Transverse colon (tissue), 4 donors: ENCODE results near the gene POLG. TPM values are rescaled to one million over a fixed set of nuclear protein-coding genes. Genes with fewer than 3 reads are reported as not detected.

Experiments
- DNase-seq: peaks from one replicate; pipeline ENCODE4 v3.0.0-alpha.2; 2019
- H3K27ac ChIP-seq, 4 donors: fragments of 200-600 bp; sonication (generic); 2 replicates each; pipeline ENCODE4 v1.5.1; 2016 to 2018; ENCODE audit warnings: inconsistent platforms in 4 of 4
- H3K27me3 ChIP-seq: fragments of 200-600 bp; sonication (generic); 2 replicates; pipeline ENCODE4 v1.5.1; 2017; ENCODE audit warnings: inconsistent platforms
- H3K36me3 ChIP-seq, 4 donors: fragments of 200-600 bp; sonication (generic); 2 replicates each; pipeline ENCODE4 v1.5.1; 2017 to 2019; ENCODE audit warnings: inconsistent platforms in 4 of 4
- H3K4me1 ChIP-seq, 4 donors: fragments of 200-600 bp; sonication (generic); 2 replicates each; pipeline ENCODE4 v1.5.1; 2017 to 2020; ENCODE audit warnings: inconsistent platforms in 4 of 4
- H3K4me3 ChIP-seq, 4 donors: fragments of 200-600 bp; sonication (generic); 1 replicate in 1 of 4; 2 replicates in 3 of 4; pipeline versions ENCODE4 v1.5.1 to v1.6.1; 2017 to 2019; ENCODE audit warnings: inconsistent platforms in 4 of 4
- H3K9me3 ChIP-seq, 2 donors: fragments of 200-600 bp; sonication (generic); 2 replicates each; pipeline ENCODE4 v1.5.1; 2017 to 2019; ENCODE audit warnings: inconsistent platforms in 2 of 2
- EP300 ChIP-seq: sonication (generic); formaldehyde crosslinking; IDR thresholded peaks from one replicate; pipeline ENCODE4 v1.6.1; 2017; ENCODE audit warnings: antibody characterized with exemption, low read depth
- POLR2A ChIP-seq: fragments of 450-650 bp; IDR thresholded peaks from one replicate; pipeline ENCODE4 v1.6.1; 2016; ENCODE audit warnings: antibody characterized with exemption, mild to moderate bottlenecking, moderate library complexity
- POLR2AphosphoS5 ChIP-seq, 3 donors: sonication (generic); formaldehyde crosslinking; IDR thresholded peaks; one replicate each; pipeline ENCODE4 v1.6.1; 2016; ENCODE audit warnings: antibody characterized with exemption in 3 of 3
- WGBS, 2 donors: methylation state at CpG; one replicate each; pipeline ENCODE4 v1.1.5; 2018; ENCODE audit warnings: low coverage in 1 of 2; 5-methylcytosine and 5-hydroxymethylcytosine counted together
- in situ Hi-C, 4 donors: fragments of 200-750 bp; cut with MboI; loops; one replicate each; pipeline versions ENCODE4 v1.15.0 to v1.15.1; 2017; ENCODE audit warnings: low sequenced_read_pairs in 3 of 4, low pct_ligation_motif_present in 1 of 4, low pct_unique_long_range_greater_than_20kb in 1 of 4
- intact Hi-C: fragments of 100-400 bp; cut with DNase I; formaldehyde crosslinking; loops from one replicate; pipeline ENCODE4 v1.15.1; 2023; ENCODE audit warnings: low total_unique reads
- total RNA-seq, 4 donors: library from RNA; depleted of rRNA; stranded (reverse); fragments of >200 nt; gene quantifications; one replicate each; pipeline ENCODE4 v1.1.0, GENCODE V29; 2016
- TF ChIP-seq, protein P1 (sequence below), 5 experiments: fragments of 200-600 bp in 3 of 5; fragments of 450-650 bp in 2 of 5; sonication (generic) in 3 of 5; IDR thresholded peaks; 1 replicate in 2 of 5; 2 replicates in 3 of 5; pipeline ENCODE4 v1.5.1; 2016 to 2017; ENCODE audit warnings: antibody characterized with exemption in 5 of 5, inconsistent platforms in 3 of 5, mild to moderate bottlenecking in 2 of 5, moderate library complexity in 1 of 5

The POLG gene
- total RNA-seq, 4 donors from 2014 or later, result 64.5 to 204 (median 114) TPM

DNA sequence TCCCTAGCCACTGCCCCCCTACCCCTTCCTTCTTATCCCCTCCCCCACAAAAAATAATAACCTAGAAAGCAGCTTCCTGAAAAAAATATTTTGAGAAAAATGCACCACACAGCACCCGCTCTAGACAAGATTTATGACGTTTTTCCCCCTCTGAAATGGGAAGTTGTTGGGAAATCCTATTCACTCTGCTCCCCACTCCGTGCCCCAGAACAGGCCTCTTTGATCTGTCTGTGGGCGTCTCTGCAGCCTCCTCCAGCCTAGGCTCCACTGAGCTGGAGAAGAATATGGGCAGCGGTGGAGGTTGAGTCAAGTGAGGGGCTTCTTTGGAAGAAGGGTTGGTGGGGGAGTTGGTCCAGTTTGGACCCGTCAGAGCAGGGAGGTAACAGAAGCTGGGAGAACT, 28.5 kb upstream of the POLG start:
- intact Hi-C loops, result no loop called here
- no peak overlapping the region for H3K4me3 ChIP-seq
- WGBS, 2 donors, result 15 to 19% methylated on average over 5 to 6 of the region's 6 CpGs
- TF ChIP-seq, protein P1, sequence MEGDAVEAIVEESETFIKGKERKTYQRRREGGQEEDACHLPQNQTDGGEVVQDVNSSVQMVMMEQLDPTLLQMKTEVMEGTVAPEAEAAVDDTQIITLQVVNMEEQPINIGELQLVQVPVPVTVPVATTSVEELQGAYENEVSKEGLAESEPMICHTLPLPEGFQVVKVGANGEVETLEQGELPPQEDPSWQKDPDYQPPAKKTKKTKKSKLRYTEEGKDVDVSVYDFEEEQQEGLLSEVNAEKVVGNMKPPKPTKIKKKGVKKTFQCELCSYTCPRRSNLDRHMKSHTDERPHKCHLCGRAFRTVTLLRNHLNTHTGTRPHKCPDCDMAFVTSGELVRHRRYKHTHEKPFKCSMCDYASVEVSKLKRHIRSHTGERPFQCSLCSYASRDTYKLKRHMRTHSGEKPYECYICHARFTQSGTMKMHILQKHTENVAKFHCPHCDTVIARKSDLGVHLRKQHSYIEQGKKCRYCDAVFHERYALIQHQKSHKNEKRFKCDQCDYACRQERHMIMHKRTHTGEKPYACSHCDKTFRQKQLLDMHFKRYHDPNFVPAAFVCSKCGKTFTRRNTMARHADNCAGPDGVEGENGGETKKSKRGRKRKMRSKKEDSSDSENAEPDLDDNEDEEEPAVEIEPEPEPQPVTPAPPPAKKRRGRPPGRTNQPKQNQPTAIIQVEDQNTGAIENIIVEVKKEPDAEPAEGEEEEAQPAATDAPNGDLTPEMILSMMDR (IDR thresholded peaks at IDR 0.05), result no peak
- TF ChIP-seq POLR2A (no peak), EP300 (no peak), POLR2AphosphoS5 (IDR thresholded peaks at IDR 0.05) (no peak)
- no peaks in the 10 kb centered on the region for H3K9me3 ChIP-seq
- H3K4me1 ChIP-seq, result peaks cover 9 to 30% (median 26%) of the 10 kb centered on the region in 4 donors
- peaks cover 97% of the 10 kb centered on the region for H3K27me3 ChIP-seq
- no peak overlapping the region for H3K27ac ChIP-seq
- DNase-seq, result no peak
- in situ Hi-C loops, result loop anchor here in 1 of 4 donors (5.0 kb wide), 1 partner anchor 69 kb away; no protein-coding TSS in a partner anchor
- no peaks in the 10 kb centered on the region for H3K36me3 ChIP-seq

DNA sequence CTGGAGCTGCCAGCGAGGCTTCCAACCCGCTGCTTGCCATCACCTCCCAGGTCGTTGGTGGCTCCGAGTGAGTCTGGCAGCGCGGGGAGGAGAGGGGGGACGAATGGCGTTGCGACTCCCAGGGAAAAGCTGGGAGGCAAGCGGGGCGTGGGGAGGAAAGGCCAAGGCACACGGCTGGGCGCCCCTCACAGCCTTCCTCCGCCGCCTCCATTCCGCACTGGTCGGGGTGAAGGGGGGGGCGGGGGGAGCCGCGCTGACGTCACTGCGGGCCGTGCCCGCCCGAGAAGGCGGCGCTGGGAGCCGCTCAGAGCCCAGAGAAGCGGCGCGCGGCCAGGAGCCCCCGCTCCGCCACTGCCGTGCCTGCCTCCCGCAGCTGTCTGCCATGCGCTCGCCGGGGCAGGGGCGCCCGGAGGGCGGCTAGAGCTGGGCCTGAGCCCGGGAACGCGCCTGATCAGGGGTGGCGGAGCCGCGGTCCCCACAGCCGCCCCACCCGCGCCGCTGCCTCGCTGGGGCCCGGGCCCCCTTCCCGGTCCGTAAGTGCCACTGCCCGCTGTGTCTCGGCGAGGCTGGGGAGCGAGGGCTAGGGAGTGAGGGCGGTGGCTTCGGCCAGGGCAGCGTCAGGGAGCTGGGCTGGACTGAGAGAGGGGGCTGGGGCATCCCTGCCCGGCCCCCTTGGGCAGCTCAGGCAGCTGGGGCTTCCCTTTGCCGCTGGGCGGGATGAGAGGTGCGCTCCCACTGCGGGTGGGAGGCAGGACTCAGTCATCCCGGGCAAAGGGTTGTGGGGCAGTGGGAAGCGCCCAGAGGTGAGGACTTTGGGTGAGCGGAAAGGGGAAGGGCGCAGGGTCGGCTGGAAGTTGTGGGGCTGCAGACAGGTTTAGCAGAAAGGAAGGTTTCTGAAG, 27.8 kb upstream of the POLG start:
- Histone ChIP-seq H3K36me3 (no peaks in the 10 kb centered on the region), H3K27ac (no peak overlapping the region), H3K27me3 (peaks cover 97% of the 10 kb centered on the region), H3K4me1 (peaks cover 9 to 27% (median 21%) of the 10 kb centered on the region in 4 donors), H3K9me3 (no peaks in the 10 kb centered on the region), H3K4me3 (peak overlapping the region in 2 of 4 donors; percentile 0 to 19)
- TF ChIP-seq, protein P1 (IDR thresholded peaks at IDR 0.05), result no peak
- TF ChIP-seq POLR2AphosphoS5 (IDR thresholded peaks at IDR 0.05), result no peak
- intact Hi-C loops, result no loop called here
- WGBS, 2 donors, result 6% methylated on average over 44 of the region's 73 CpGs; no CpG with 5 or more reads in 1 of the 2 donors
- DNase-seq, result no peak
- in situ Hi-C loops, result loop anchor here in 1 of 4 donors (5.0 kb wide), 1 partner anchor 70 kb away; no protein-coding TSS in a partner anchor

DNA sequence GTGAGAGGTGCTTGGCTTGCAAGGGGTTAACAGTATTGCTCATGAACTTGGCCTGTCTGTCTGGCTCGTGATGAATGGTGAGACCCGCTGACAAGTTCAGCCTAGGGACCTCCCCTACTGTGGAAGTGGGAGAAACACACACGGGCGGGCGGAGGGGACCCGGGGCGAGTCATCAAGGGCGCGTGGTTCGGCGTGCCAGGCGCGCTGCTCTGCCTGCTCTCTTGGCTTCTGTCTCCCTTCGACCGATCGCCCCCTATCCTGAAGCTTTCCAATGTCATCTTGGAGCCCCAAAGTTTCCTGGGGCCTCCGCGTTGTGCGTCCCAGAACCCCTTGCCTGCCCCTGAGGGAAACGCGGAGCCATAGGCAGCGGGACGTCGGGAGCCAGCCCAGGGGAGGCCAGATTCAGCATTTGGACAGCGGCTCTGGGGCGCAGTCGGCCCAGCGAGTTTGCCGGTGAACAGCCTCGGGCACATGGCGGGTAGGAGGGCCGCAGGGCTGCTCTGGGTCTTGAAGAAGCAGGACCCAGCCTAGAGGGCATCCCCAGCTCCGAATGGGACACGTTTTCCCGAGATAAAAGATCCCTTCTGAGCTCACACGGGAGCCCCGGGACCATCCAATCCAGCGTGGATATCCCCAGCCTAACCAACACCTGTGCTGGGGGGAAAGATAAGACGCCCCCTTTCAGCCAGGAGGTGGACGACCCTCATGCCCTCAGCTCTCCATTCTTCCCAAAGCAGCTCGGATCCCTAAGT, 27.0 kb upstream of the POLG start:
- Histone ChIP-seq H3K36me3 (no peaks in the 10 kb centered on the region), H3K4me1 (peaks cover 9 to 23% (median 19%) of the 10 kb centered on the region in 4 donors), H3K4me3 (no peak overlapping the region), H3K27ac (no peak overlapping the region), H3K9me3 (no peaks in the 10 kb centered on the region), H3K27me3 (peaks cover 96% of the 10 kb centered on the region)
- WGBS, 2 donors, result 18% methylated on average over 38 of the region's 41 CpGs; no CpG with 5 or more reads in 1 of the 2 donors
- TF ChIP-seq, protein P1 (IDR thresholded peaks at IDR 0.05), result no peak
- TF ChIP-seq EP300 (no peak), POLR2A (no peak), POLR2AphosphoS5 (IDR thresholded peaks at IDR 0.05) (no peak)
- peak; percentile 46 for DNase-seq
- intact Hi-C loops (no loop called here), in situ Hi-C loops (loop anchor here in 1 of 4 donors (5.0 kb wide), 1 partner anchor 71 kb away; no protein-coding TSS in a partner anchor)
